GM19351 (cell line): ENCODE data around the gene FAM53B.

Source experiments
- ATAC-seq: cut with Tn5 transposase; IDR thresholded peaks from one replicate; pipeline ENCODE4 v1.9.1; 2021; ENCODE audit warnings: mild to moderate bottlenecking, moderate library complexity; ENCODE audit not compliant: unreplicated experiment

Gene FAM53B

GRCh38 chr10:124712704-124713407 is 31.3 kb downstream of the FAM53B start:
- no peak for ATAC-seq

- ATAC-seq = no peak
Observed at GRCh38 chr10:124711145-124711544, 33.0 kb downstream of the FAM53B start.

DNA sequence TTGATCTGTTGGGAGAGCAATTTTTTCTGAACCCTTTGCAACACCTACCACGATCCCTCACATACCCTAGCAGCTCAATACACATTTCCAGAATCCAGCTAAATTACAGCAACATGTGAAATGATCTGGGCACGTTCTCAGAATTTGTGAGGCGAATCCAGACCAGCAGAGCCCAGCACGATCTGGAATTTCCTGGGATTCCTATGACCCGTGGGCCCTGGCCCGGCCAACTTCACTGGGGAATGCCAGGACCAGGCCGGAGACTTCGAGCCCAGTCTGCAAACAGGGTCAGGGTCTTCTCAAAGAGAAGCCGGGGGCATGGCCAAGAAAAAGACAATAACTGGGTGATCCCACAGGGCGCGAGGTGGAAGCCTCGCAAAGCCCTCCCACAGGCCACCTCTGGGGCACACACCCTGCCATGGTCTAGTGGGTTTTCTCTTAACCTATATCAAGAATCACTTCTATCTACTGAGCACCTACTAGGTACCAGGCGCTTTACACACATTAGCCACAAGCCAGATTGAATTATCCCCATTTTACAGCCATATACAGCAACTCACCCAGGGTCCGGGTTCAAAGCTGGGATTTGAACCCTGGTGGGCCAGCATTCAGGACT is 33.8 kb downstream of the FAM53B start:
- no peak for ATAC-seq

DNA sequence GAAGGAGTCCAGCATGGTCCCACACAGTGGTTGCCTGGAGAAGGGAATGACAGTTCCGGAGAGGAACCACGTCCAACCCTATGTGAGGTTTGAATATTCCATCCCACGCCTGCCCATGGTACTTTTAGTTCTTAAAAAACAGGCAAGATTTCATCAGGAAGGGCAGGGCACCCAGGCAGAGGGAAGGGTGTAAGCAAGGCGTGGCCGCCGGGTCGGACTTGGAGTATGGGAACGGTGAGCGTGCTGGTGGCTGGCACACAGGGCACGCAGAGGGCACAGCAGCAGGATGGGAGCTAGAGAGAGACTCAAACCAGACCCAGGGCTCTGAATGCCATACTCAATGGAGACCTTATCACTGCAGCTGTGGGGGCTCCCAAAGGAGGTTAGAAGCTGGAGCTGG is 34.3 kb downstream of the FAM53B start:
- no peak for ATAC-seq

DNA sequence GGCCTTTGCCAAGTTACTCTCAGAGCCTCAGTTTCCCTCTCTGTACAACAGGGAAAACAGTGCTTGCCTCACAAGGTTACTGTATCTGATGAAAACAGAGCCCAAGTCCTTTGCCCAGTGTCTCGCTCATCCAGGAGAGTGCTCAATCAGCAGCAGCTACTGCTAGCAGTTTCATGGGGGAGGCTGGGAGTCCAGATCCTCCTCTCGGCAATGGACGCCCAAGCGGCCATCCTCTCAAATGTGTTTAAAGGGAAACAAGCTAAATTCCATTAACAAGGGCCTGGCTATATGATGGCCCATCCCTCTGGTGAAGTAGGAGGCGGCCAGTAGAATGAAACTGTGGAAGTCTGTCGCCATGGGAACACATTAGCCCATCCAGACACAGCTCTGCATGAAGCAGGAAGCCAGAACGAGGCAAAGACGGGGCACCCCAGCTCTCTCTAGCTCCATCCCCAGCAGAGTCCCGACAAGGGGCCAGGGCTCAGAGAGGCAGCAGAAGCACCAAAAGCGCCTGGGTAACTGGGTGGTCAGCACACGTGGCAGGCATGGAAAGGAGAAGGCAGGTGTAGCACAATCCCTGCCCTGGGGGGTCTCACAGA is 35.2 kb downstream of the FAM53B start:
- no peak for ATAC-seq

GRCh38 chr10:124708246-124708779 is 35.9 kb downstream of the FAM53B start:
- ATAC-seq = no peak

GRCh38 chr10:124707551-124707950 is 36.6 kb downstream of the FAM53B start:
- ATAC-seq = no peak

GRCh38 chr10:124707144-124707467 is 37.1 kb downstream of the FAM53B start:
- no peak for ATAC-seq

- ATAC-seq = no peak
Observed at GRCh38 chr10:124706462-124707143, 37.6 kb downstream of the FAM53B start.

DNA sequence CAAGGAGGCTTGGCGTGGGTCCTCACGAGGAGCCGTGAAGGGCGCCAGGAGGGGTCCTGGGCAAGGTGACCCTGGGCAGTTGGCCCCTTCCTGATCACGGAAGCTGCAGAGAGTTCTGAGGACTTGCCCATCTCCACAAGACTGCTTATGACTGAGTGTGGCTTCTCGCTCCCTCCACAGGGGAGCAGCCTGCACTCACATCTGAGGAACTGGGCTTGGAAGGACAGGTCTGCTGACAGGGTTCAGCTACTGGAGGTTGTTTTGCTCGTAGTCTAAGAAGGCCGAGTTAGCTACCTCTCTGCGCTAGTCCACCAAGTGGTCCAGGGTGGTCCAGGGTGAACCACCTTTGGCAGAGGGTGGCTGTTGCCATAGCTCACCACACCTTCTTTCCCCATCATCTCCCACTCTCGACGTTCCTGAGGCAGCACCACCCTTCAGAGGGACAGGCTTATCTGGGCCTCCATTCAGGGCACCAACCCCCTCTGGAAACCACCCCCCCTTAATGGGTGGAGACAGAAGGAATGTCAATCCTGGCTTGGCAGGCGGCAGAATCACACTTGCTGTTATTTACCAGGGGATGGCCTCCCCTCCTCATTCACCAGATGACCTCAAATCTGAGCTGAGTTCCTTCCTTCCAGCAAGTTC is 38.2 kb downstream of the FAM53B start:
- no peak for ATAC-seq

GRCh38 chr10:124705381-124705740 is 38.8 kb downstream of the FAM53B start:
- ATAC-seq = no peak

GRCh38 chr10:124704428-124705380 is 39.5 kb downstream of the FAM53B start:
- ATAC-seq = no peak

GRCh38 chr10:124703778-124704427 is 40.3 kb downstream of the FAM53B start:
- no peak for ATAC-seq

DNA sequence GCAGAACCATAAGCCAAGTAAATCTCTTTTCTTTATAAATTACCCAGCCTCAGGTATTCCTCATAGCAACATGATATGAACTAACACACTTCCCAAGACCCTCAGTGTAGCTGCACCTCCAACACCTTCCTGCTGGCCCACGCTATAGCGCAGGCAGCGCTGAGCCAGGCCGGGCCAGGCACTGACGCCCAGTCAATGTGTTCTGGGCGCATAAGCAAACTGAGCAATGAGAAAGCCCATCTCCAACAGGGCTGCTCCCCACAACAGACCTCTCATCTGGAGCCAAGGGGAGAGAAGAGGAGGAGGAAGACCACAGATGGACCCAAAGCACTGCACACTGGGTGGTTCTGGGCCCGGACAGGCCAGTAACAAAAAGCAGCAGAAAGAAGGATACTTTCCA is 40.8 kb downstream of the FAM53B start:
- ATAC-seq = no peak

DNA sequence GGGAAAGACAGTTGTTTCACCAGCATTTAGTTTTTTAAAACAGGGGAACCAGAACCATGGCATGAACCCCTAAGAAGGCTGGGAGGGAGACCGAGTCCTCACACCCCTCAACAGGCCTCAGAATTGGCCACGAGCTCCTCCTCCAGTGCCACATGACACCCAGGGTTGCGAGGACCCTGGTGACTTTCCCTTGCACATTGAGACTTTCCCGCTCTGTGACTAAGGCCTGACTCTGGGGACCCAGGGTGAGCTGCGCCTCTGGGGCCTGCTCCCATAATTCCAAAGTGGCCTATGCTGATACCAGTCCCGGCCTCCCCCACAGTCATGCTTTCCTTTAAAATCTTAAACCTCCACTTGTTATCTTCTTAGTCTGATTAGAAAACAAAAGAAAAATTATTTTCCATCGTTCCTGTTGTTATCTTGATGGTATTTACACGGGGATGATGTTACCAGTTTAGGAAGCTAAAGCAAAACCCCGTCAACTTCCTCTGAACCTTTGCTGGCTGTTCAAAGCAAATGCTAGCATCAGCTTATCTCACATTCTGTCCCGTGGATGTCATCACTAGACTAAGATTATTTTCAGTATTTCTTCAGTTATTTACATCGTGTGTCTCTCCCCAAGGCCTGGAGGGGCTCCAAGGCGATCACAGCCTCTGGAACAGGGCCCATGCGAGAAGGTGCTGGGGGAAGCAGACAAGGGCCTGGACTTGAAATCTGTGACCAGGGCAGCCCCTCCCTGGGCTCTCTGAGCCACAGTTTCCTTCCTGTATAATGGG is 42.1 kb downstream of the FAM53B start:
- no peak for ATAC-seq

GRCh38 chr10:124701435-124701834 is 42.7 kb downstream of the FAM53B start:
- no peak for ATAC-seq

- no peak for ATAC-seq
Observed at GRCh38 chr10:124701038-124701365, 43.2 kb downstream of the FAM53B start.

- ATAC-seq = no peak
Observed at GRCh38 chr10:124700293-124701037, 43.7 kb downstream of the FAM53B start.
